ENCODE data around the gene CZIB.

- TF ChIP-seq ESRRA (CRISPR knock-in tag; IDR thresholded peaks at IDR 0.05; ENCODE audit: low read depth) (no peak), MYNN (CRISPR knock-in tag; IDR thresholded peaks at IDR 0.05; ENCODE audit: low read depth) (no peak), CBX2 (IDR thresholded peaks at IDR 0.05; ENCODE audit: low read depth, low read length) (no peak), CBX2 (CRISPR knock-in tag; IDR thresholded peaks at IDR 0.05; ENCODE audit: low read depth) (no peak), MAFK (conservative IDR thresholded peaks at IDR 0.05 in 1 of 2, IDR thresholded peaks at IDR 0.05 in 1 of 2; ENCODE audit: low read length in 2 of 2) (no peak), ZNF331 (CRISPR knock-in tag; IDR thresholded peaks at IDR 0.05) (no peak)
Observed at GRCh38 chr1:53220962-53221286, 490 bp upstream of the CZIB start.

Measured in HepG2 (cell line).